WTC11 (cell line): ENCODE results near the gene SLC44A5.

Experiments
- CTCF ChIP-seq: fragments of 200-600 bp; IDR thresholded peaks from 2 replicates; pipeline ENCODE4 v1.8.0; 2022; ENCODE audit warnings: antibody characterized with exemption
- ELF4 ChIP-seq: sonication (generic); formaldehyde crosslinking; IDR thresholded peaks from 2 replicates; pipeline ENCODE4 v1.8.1; 2022; ENCODE audit warnings: low read depth, mild to moderate bottlenecking, moderate library complexity, missing genetic modification reagents
- HMGXB4 ChIP-seq: sonication (generic); formaldehyde crosslinking; IDR thresholded peaks from 2 replicates; pipeline ENCODE4 v1.8.1; 2023; ENCODE audit warnings: mild to moderate bottlenecking, moderate library complexity, missing genetic modification reagents
- JUN ChIP-seq: sonication (generic); formaldehyde crosslinking; IDR thresholded peaks from 2 replicates; pipeline ENCODE4 v1.8.0; 2023; ENCODE audit warnings: mild to moderate bottlenecking, missing genetic modification reagents
- NR3C1 ChIP-seq: sonication (generic); formaldehyde crosslinking; conservative IDR thresholded peaks from 2 replicates; pipeline ENCODE4 v1.8.1; 2023; ENCODE audit warnings: low read depth, mild to moderate bottlenecking, missing genetic modification reagents

- TF ChIP-seq CTCF, result no peak
- TF ChIP-seq HMGXB4, result no peak
- no peak for TF ChIP-seq ELF4 (CRISPR knock-in tag)
- TF ChIP-seq JUN (CRISPR knock-in tag), result no peak
- no peak for TF ChIP-seq NR3C1 (CRISPR knock-in tag)
These were observed 237.3 kb downstream of the SLC44A5 start for GRCh38 chr1:75373542-75374159.
